ENCODE data around the gene ELFN2.
"Not testable (repeated sequence)": the region's sequence is repeated elsewhere in the genome, so short reads cannot be mapped to it uniquely, and the experiment has no call there.

Gene ELFN2

DNA sequence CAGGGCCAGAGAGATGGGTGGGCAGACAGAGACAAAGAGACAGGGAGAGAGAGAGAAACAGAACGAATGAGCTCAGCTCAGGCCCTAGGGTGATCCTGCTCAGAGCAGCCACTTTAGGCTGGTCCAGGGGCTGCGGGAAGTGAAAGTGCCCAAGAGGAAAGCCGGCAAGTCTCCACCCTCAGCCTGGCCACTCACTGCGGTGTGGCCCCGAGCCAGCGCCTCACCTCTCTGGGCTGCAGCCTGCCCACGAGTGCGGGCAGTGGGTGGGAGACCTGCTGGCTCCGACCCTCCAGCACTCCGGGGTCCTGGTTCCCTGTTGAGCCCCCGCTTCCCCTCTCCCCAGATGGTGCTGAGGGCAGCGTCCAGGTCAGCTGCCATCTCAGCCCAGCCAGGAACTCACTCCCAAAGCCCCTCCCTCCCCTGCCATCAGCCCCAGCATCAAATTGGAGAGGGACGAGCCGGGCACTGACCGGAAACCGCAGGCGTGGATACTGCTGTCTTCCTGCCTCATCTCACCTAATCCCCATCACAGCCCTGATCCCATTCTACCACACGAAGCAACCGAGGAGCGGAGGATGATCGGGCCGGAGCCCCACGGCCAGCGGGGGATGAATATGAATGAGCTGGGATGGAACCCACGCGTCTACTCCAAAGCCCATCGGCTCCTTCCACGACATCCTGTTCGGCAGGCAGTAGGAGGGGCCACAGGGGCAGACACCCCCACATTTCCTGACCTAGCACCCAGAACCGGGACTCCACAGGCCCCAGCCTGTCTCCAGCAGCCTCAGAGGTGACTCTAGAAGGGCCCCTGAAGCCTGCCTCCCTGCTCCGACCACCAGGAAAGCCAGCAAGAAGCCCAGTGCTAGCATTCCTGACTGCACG is 16.9 kb downstream of the ELFN2 start:
- DNase-seq (ENCODE audit: low read depth in 2 of 2): no peak

GRCh38 chr22:37409459-37410050 is 17.7 kb downstream of the ELFN2 start:
- DNase-seq (ENCODE audit: low read depth in 2 of 2): no peak

DNA sequence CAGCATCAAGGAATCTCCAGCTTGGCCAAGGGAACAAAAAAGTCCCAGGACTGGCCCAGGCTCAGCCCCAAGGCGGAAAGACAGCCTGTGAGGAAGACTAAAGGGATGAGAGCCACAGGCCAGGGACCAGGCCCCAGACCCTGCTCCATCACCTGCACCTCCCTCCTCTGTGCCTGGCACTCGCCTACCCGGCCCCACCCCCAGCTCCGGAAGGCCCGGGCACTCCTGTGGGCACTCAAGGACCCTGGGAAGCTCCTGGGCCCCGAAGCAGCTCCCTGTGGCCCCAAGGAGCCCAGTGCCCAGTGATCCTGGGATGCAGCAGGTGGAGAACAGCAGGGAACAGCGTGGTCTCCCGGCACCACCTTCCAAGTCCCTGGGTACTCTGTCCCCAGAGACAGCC is 18.2 kb downstream of the ELFN2 start:
- no peak for DNase-seq (ENCODE audit: low read depth in 2 of 2)

DNA sequence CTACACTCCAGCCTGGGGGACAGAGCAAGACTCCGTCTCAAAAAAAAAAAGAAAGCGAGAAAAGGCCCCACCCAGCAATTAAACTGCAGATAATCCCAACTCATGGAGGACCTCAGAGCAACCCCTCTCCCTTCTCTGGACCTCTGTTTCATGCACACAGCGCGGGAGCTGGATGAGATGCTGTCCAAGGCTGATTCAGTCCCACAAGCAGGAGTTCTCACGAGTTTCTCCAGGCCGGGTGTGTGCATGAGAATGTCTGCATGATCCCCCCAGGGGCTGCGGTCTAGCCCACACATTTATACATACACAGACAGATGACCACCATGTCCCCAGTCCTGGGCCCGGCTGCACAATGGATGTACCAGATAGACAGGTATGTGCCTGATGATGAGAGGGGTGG is 19.4 kb downstream of the ELFN2 start:
- DNase-seq (ENCODE audit: low read depth in 2 of 2): no peak

GRCh38 chr22:37406441-37407235 is 20.6 kb downstream of the ELFN2 start:
- DNase-seq (ENCODE audit: low read depth in 2 of 2): no peak

GRCh38 chr22:37404091-37404490 is 23.2 kb downstream of the ELFN2 start:
- no peak for DNase-seq (ENCODE audit: low read depth in 2 of 2)

DNA sequence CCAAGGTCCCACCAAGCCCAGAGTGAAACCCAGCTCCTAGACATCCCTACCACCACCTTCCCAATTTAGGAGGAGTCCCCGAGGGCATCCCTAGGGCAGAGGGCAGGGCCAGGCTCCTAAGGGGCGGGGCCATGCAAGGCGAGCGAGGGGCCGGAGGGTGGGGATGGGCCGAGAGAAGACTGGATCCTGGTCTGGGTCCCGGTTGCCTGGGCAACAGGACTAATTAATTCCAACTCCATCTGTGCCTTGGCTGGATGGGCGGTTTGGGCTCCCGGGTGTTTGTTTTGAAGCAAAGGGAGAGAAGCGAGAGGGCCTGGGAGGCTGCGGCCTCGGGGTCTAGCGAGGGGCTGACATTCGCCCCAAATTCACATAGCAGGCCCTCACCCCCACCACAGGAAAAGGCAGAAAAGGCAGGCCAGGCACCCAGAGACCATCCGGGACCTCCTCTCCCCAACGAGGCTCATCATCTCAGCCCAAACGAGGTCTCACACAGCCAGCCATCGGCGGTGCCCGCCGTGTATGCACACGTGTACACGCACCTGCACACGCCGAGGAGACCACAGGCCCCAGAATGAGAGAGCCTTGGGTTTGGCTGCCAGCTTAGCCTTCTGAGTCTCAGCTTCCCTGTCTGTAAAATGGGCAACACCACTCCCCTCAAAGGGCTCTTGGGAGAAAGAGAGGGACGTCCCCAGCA is 23.9 kb downstream of the ELFN2 start:
- no peak for DNase-seq (ENCODE audit: low read depth in 2 of 2)

DNA sequence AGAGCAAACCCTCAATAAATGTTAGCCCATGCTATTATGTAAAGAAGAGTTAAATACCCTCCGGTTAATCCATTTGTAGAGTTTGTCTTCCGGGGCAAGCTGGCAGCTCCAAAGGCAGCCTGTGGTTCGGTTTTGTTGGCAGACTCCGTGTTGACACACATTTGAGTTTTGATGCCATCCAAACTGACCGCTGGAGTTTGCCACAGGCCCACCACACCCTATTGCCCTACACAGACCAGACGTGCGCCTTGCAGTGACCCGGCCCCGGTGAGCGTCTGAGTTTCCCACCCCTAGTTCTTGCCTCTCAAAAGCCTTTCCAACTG is 25.1 kb downstream of the ELFN2 start:
- DNase-seq (ENCODE audit: low read depth in 2 of 2): no peak

GRCh38 chr22:37401401-37402183 is 25.7 kb downstream of the ELFN2 start:
- no peak for DNase-seq (ENCODE audit: low read depth in 2 of 2)

DNA sequence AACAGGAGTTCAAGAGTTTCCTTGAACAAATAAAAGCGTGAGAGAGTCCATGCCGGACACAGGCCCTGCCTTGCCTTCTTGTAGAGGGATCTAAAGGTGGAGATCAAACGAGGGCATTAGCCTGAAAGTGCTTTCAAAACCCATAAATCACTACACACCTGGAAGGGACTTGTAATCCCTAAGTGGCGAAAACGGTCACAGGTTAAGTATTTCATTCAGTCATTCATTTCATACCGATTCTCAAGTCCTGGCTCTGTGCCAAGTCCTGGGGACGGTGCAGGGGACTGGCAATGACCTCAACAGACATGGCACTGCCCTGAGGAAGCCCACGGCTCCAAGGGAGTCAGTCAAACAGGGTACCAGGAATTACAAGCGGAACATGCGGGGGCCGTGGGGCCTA is 26.6 kb downstream of the ELFN2 start:
- DNase-seq (ENCODE audit: low read depth in 2 of 2): no peak

GRCh38 chr22:37399457-37399856 is 27.8 kb downstream of the ELFN2 start:
- not testable (repeated sequence) for DNase-seq (ENCODE audit: low read depth in 2 of 2)

DNA sequence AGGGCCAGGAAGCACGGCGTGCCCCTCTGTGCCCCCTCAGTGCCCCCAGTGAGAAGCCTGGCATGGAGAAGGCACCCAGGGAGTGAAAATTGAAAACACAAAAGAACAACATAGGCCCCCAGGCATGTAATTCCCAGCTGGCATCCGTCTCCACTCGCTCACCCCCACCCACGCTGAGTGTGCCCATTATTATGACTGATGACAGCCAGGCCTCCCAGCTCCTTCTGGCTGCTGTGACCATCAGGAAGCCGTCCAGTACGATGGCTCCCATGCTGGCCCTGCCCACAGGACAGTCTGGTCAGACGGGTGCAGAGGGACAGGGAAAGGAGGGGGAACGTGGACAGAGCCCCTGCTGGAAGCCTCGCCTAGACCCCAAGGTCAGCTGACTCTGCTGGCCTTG is 30.1 kb downstream of the ELFN2 start:
- DNase-seq (ENCODE audit: low read depth in 2 of 2): no peak

GRCh38 chr22:37396488-37397084 is 30.7 kb downstream of the ELFN2 start:
- DNase-seq (ENCODE audit: low read depth in 2 of 2): no peak

- no peak for DNase-seq (ENCODE audit: low read depth in 2 of 2)
Measured at GRCh38 chr22:37394341-37394740, 32.9 kb downstream of the ELFN2 start.

- no peak for DNase-seq (ENCODE audit: low read depth in 2 of 2)
Measured at GRCh38 chr22:37393746-37394145, 33.5 kb downstream of the ELFN2 start.

DNA sequence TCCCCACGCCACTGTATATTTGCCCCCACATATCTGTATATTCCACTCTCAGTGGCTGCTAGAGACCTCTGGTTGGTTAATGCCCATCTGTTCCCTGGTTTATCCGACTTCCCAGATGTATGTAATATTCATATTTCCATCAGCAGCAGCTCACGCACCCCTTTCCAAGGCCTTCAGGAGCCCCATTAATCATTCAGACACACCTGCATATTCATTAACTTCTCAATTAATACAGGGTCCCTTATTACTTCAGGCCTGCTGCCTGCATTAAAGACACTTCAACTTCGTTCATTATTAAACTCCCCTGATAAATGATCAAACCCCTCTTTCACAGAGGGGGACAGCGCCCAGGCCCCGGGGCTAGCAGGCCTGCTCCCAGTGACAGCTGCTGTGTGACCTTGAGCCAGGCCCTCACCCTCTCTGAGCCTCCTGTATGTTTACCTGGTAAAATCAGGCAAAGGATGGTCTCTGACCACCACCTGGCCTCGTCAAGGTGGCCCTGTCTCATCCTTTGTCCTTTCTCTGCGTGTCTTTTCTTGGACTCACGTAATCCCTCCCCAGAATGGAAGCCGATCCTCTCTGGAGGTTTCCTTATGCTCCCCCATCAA is 34.5 kb downstream of the ELFN2 start:
- no peak for DNase-seq (ENCODE audit: low read depth in 2 of 2)

GRCh38 chr22:37391702-37392101 is 35.6 kb downstream of the ELFN2 start:
- DNase-seq (ENCODE audit: low read depth in 2 of 2): no peak

DNA sequence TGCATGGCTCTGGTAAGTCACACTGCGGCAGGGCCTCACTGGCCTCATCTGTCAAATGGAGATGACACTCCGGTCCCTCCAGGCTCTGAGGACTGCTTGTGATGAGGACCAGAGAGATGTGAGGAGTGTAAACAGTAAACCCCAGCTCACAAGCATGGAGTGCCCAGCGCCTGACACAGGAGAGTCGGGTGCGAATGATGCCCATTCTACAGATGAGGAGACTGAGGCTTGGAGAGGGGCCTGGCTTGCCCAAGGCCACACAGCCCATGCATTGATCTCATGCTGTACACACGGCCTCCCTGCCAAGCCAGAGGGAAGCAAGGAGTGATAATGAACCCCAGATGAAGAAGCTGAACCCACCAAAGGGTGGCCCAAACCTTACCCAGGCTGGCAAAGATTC is 37.2 kb downstream of the ELFN2 start:
- DNase-seq (ENCODE audit: low read depth in 2 of 2): no peak

DNA sequence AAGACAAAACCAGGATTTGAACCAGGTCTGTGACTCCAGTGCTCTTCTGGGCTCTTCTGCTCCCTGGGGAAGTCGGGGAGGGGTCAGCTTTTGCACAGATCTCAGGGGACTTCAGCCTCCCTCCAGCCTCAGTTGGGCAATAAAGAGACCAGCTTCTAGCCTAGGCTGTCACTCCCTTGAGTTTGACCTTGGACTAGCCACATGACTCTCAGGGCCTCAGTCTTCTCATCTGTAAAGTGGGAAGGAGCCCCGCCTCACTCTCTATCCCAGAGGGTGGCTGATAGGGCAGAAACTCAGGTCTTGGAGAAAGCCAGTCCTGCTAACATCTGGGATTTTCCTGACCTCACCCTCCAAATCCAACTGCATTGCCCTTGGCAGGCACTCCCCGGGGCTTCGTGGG is 38.7 kb downstream of the ELFN2 start:
- no peak for DNase-seq (ENCODE audit: low read depth in 2 of 2)

GRCh38 chr22:37387793-37388192 is 39.5 kb downstream of the ELFN2 start:
- no peak for DNase-seq (ENCODE audit: low read depth in 2 of 2)

GRCh38 chr22:37386441-37386840 is 40.8 kb downstream of the ELFN2 start:
- DNase-seq (ENCODE audit: low read depth in 2 of 2): no peak
